K562 (cell line): ENCODE data around the gene FOXP3. TPM values are rescaled to one million over a fixed set of nuclear protein-coding genes. Genes with fewer than 3 reads are reported as not detected.

ENCODE experiments used
- ATAC-seq: fragments of 200-7000 bp; cut with Tn5 transposase; 3 replicates; pipeline ENCODE4 v1.9.1; 2020; ENCODE audit warnings: moderate library complexity
- BruUV-seq: library from RNA; stranded (reverse); fragments of 400-500 nt; replicated peaks from 2 replicates; lab custom pipeline; 2021; lab: Mats Ljungman, UMichigan
- CTCF ChIA-PET: fragments of 300-600 bp; formaldehyde crosslinking; extraction: SDS; loops from one replicate; lab custom pipeline; 2021; ENCODE audit warnings: low intra/inter-chr PET ratio; lab: Yijun Ruan, JAX
- POLR2A ChIA-PET: fragments of 300-600, 350-650 bp; sonication (Branson Sonifier 250); formaldehyde crosslinking; extraction: SDS; loops from one replicate; lab custom pipeline; 2021; ENCODE audit warnings: antibody characterized with exemption, inconsistent platforms; lab: Yijun Ruan, JAX
- DNase-seq, 4 experiments: peaks; one replicate each; pipeline versions ENCODE4 v3.0.0 to v3.0.0-alpha.2; 2011 to 2018; ENCODE audit warnings: low spot score in 3 of 4, mixed read lengths in 3 of 4; ENCODE audit errors: extremely low read depth in 1 of 4
- FAIRE-seq: peaks from 2 replicates; lab custom pipeline; 2011; peaks lifted over from hg19 to GRCh38; lab: Jason Lieb, UNC
- H2AFZ ChIP-seq: 2 replicates; pipeline ENCODE4 v1.6.0; 2011; ENCODE audit warnings: low read depth, low read length, control low read depth, inconsistent platforms
- H3K27ac ChIP-seq: fragments of 200-600 bp; 3 replicates; pipeline ENCODE4 v1.8.0; 2011; ENCODE audit warnings: low read depth, mild to moderate bottlenecking, control low read depth, inconsistent platforms, low read length, moderate library complexity, mixed read lengths; ENCODE audit errors: extremely low read depth
- H3K27me3 ChIP-seq, 2 experiments: fragments of 300-600 bp in 1 of 2; 2 replicates in 1 of 2; 3 replicates in 1 of 2; pipeline versions ENCODE4 v1.6.0 to v1.8.0; 2011; ENCODE audit warnings: inconsistent platforms in 2 of 2, low read length in 2 of 2, mild to moderate bottlenecking in 1 of 2, mixed read lengths in 1 of 2, moderate library complexity in 1 of 2; ENCODE audit not compliant: control insufficient read depth in 2 of 2, insufficient read depth in 2 of 2
- H3K36me3 ChIP-seq: fragments of 300-600 bp; 3 replicates; pipeline ENCODE4 v1.8.0; 2011; ENCODE audit warnings: mild to moderate bottlenecking, low read length, inconsistent platforms; ENCODE audit not compliant: control insufficient read depth, insufficient read depth
- H3K4me1 ChIP-seq, 2 experiments: fragments of 200-600 bp in 1 of 2; replicated peaks in 1 of 2; 2 replicates in 1 of 2; 3 replicates in 1 of 2; pipeline versions ENCODE4 v1.5.1 to v1.8.0; 2011; ENCODE audit warnings: inconsistent platforms in 2 of 2, low read length in 2 of 2, mild to moderate bottlenecking in 1 of 2, mixed read lengths in 1 of 2, moderate library complexity in 1 of 2; ENCODE audit not compliant: control insufficient read depth in 2 of 2, insufficient read depth in 2 of 2
- H3K4me2 ChIP-seq: 2 replicates; pipeline ENCODE4 v1.6.1; 2011; ENCODE audit warnings: low read length, control low read depth, inconsistent platforms, mixed read lengths; ENCODE audit not compliant: insufficient read depth
- H3K4me3 ChIP-seq: fragments of 200-600 bp; sonication (generic), shearing (Covaris generic); 2 replicates; pipeline ENCODE4 v1.5.1; 2016; ENCODE audit warnings: control low read depth, inconsistent platforms
- H3K79me2 ChIP-seq: fragments of 200-600 bp; 3 replicates; pipeline ENCODE4 v1.8.0; 2011; ENCODE audit warnings: low read length, inconsistent platforms; ENCODE audit not compliant: control insufficient read depth, insufficient read depth
- H3K9ac ChIP-seq, 2 experiments: 2 replicates each; pipeline versions ENCODE4 v1.6.0 to v1.6.1; 2011; ENCODE audit warnings: low read depth in 2 of 2, low read length in 2 of 2, control low read depth in 1 of 2, inconsistent platforms in 1 of 2, mild to moderate bottlenecking in 1 of 2, mixed read lengths in 1 of 2; ENCODE audit not compliant: insufficient read depth in 1 of 2
- H3K9me1 ChIP-seq: one replicate; pipeline ENCODE4 v1.6.0; 2011; ENCODE audit warnings: inconsistent platforms, mild to moderate bottlenecking, low read length, moderate library complexity; ENCODE audit not compliant: control insufficient read depth, insufficient read depth
- H3K9me3 ChIP-seq: replicated peaks from 2 replicates; pipeline ENCODE4 v1.5.1; 2011; ENCODE audit warnings: low read depth, low read length, inconsistent platforms; ENCODE audit not compliant: control insufficient read depth, insufficient read depth
- H4K20me1 ChIP-seq: replicated peaks from 2 replicates; pipeline ENCODE4 v1.6.1; 2011; ENCODE audit warnings: low read length, inconsistent platforms, mixed read lengths; ENCODE audit not compliant: control insufficient read depth, insufficient read depth
- BDP1 ChIP-seq: IDR thresholded peaks from 3 replicates; pipeline ENCODE4 v1.6.1; 2011; ENCODE audit not compliant: insufficient read length, insufficient read depth
- HNRNPUL1 ChIP-seq: fragments of 200-400 bp; formaldehyde crosslinking; IDR thresholded peaks from 2 replicates; pipeline ENCODE4 v1.6.1; 2017; ENCODE audit warnings: low read length
- KLF13 ChIP-seq: fragments of 450-650 bp; IDR thresholded peaks from 2 replicates; pipeline ENCODE4 v1.6.1; 2016; ENCODE audit warnings: missing genetic modification characterization, low read depth, mild to moderate bottlenecking, missing compliant biosample characterization, moderate library complexity, borderline replicate concordance
- MTA1 ChIP-seq: fragments of 450-650 bp; IDR thresholded peaks from 2 replicates; pipeline ENCODE4 v1.6.1; 2017; ENCODE audit warnings: borderline replicate concordance
- MTF1 ChIP-seq: fragments of 250-450 bp; sonication (Bioruptor Pico); IDR thresholded peaks from 2 replicates; pipeline ENCODE4 v1.9.0; 2021; ENCODE audit warnings: moderate library complexity, mild to moderate bottlenecking, inconsistent platforms, borderline replicate concordance
- PML ChIP-seq: IDR thresholded peaks from 2 replicates; pipeline ENCODE4 v1.6.1; 2012; ENCODE audit warnings: low read length, inconsistent platforms
- SAP30 ChIP-seq: fragments of 200-600 bp; sonication (generic); IDR thresholded peaks from 2 replicates; pipeline ENCODE4 v1.6.1; 2012; ENCODE audit warnings: borderline replicate concordance, low read depth, mild to moderate bottlenecking, moderate library complexity, low read length, control low read depth, inconsistent platforms; ENCODE audit not compliant: insufficient read depth, poor library complexity, severe bottlenecking
- WHSC1 ChIP-seq: IDR thresholded peaks from one replicate; pipeline ENCODE4 v1.6.1; 2012; ENCODE audit warnings: low read length, control low read depth, inconsistent platforms
- ZFPM2 ChIP-seq: fragments of 250-450 bp; sonication (Bioruptor Pico); IDR thresholded peaks from 2 replicates; pipeline ENCODE4 v1.5.1; 2022; ENCODE audit warnings: mild to moderate bottlenecking
- ZNF133 ChIP-seq: fragments of 250-450 bp; sonication (Bioruptor Pico); IDR thresholded peaks from 2 replicates; pipeline ENCODE4 v1.4.0; 2020; ENCODE audit warnings: mild to moderate bottlenecking
- ZNF57 ChIP-seq: fragments of 450-650 bp; formaldehyde crosslinking; IDR thresholded peaks from 2 replicates; pipeline ENCODE4 v1.4.0; 2020; ENCODE audit warnings: mild to moderate bottlenecking, moderate library complexity
- WGBS: fragments of 100-300 bp; shearing (Covaris generic); methylation state at CpG from one replicate; pipeline ENCODE4 v1.1.6; 2016; ENCODE audit warnings: low coverage, mixed read lengths; ENCODE audit not compliant: insufficient coverage; ENCODE audit errors: missing lambda C conversion rate; 5-methylcytosine and 5-hydroxymethylcytosine counted together
- in situ Hi-C: fragments of 300-500 bp; cut with MboI; formaldehyde crosslinking; loops from 4 replicates; pipeline ENCODE4 v1.15.0; 2018; ENCODE audit warnings: inconsistent platforms, mixed read lengths
- intact Hi-C: fragments of 100-400 bp; cut with micrococcal nuclease; formaldehyde crosslinking; loops from 2 replicates; pipeline ENCODE4 v1.14.2; 2022
- polyA plus RNA-seq, 8 experiments: library from polyadenylated mRNA; depleted of rRNA in 4 of 8; stranded (reverse) in 5 of 8; unstranded in 3 of 8; fragments of >200 nt; fragmentation: Nextera tagmentation in 2 of 8; fragmentation: Illumina TruSeq in 1 of 8; extraction: Ambion mirVana in 2 of 8; extraction: Trizol in 1 of 8; gene quantifications; 2 replicates each; pipeline versions ENCODE4 v1.2.1 to v1.2.3, GENCODE V29; 2011 to 2014; ENCODE audit warnings: inconsistent platforms in 1 of 8, missing spikeins in 1 of 8
- total RNA-seq, 7 experiments: library from RNA; depleted of rRNA in 6 of 7; stranded (reverse); fragments of >200 nt in 6 of 7; fragmentation: Illumina TruSeq in 2 of 7; extraction: Trizol in 2 of 7; gene quantifications; 2 replicates each; pipeline versions ENCODE4 v1.2.1 to v1.2.3, GENCODE V29; 2011 to 2021; ENCODE audit warnings: low replicate concordance in 1 of 7
- TF ChIP-seq, protein P1 (sequence below): fragments of 450-650 bp; formaldehyde crosslinking; IDR thresholded peaks from 2 replicates; pipeline ENCODE4 v1.4.0; 2020; ENCODE audit warnings: mild to moderate bottlenecking
- TF ChIP-seq, protein P2 (sequence below): IDR thresholded peaks from 2 replicates; pipeline ENCODE4 v1.6.1; 2016; ENCODE audit warnings: missing genetic modification characterization, missing compliant biosample characterization
- TF ChIP-seq, protein P3 (sequence below): sonication (generic); formaldehyde crosslinking; IDR thresholded peaks from 2 replicates; pipeline ENCODE4 v1.8.1; 2023; ENCODE audit warnings: mild to moderate bottlenecking, missing genetic modification reagents
- TF ChIP-seq, protein P4 (sequence below): fragments of 250-450 bp; sonication (Bioruptor Pico); IDR thresholded peaks from 2 replicates; pipeline ENCODE4 v1.5.0; 2022; ENCODE audit warnings: mild to moderate bottlenecking
- TF ChIP-seq, protein P5 (sequence below): IDR thresholded peaks from 3 replicates; pipeline ENCODE4 v1.6.1; 2011; ENCODE audit warnings: borderline replicate concordance, mild to moderate bottlenecking; ENCODE audit not compliant: insufficient read length, insufficient read depth

The FOXP3 gene
- total and polyA plus RNA-seq, 9 of the 15 experiments (the other 6 are each of a cell fraction or from before 2014, with no cell fraction given), result 0.04 to 0.24 (median 0.07) TPM; not detected in 4

DNA sequence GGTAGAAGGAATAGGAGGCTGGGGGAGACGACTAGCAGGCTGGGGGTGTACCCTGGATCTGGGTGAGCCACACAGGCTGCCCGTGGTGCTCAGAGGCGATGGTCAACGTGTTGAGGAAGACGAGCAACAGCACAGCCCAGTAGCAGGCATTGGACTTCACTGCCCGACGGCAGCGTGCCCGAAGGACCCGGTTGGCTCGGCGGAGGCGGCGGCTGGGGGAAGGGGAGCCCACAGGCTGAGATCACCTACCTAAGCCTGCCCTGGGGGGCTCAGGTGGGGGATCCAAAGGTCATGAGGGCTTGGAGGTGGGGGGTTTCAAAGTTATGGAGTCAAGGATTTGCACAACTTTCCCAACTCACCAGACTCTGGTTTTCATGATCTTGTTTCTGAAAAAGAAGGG is 38.7 kb downstream of the FOXP3 start:
- Histone ChIP-seq H3K9me3 (no peaks in the 10 kb centered on the region), H3K36me3 (no peaks in the 10 kb centered on the region), H3K9ac (no peak overlapping the region), H3K9me1 (no peaks in the 10 kb centered on the region), H3K27ac (no peak overlapping the region), H3K27me3 (peaks cover 0 to 17% of the 10 kb centered on the region in 2 experiments; a peak in 2 of 5 replicates), H4K20me1 (no peaks in the 10 kb centered on the region), H3K4me2 (no peak overlapping the region), H3K4me1 (peaks cover 0 to 31% of the 10 kb centered on the region in 2 experiments; a peak in 3 of 5 replicates), H3K4me3 (no peak overlapping the region), H2AFZ (no peak overlapping the region), H3K79me2 (no peaks in the 10 kb centered on the region)
- no peak for FAIRE-seq
- ChIA-PET POLR2A (no interaction called here), CTCF (no interaction called here)
- no peak for DNase-seq
- in situ Hi-C loops (no loop called here), intact Hi-C loops (no loop called here)
- WGBS, result 9% methylated on average over 5 of the region's 14 CpGs
- no peak for ATAC-seq
- TF ChIP-seq MTF1 (no peak), PML (no peak), KLF13 (no peak), ZFPM2 (no peak), MTA1 (no peak), ZNF133 (CRISPR knock-in tag) (no peak), ZNF57 (CRISPR knock-in tag) (no peak), WHSC1 (no peak), BDP1 (no peak), HNRNPUL1 (no peak), SAP30 (no peak)
- TF ChIP-seq, protein P1, sequence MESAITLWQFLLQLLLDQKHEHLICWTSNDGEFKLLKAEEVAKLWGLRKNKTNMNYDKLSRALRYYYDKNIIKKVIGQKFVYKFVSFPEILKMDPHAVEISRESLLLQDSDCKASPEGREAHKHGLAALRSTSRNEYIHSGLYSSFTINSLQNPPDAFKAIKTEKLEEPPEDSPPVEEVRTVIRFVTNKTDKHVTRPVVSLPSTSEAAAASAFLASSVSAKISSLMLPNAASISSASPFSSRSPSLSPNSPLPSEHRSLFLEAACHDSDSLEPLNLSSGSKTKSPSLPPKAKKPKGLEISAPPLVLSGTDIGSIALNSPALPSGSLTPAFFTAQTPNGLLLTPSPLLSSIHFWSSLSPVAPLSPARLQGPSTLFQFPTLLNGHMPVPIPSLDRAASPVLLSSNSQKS, result no peak
- TF ChIP-seq, protein P2, sequence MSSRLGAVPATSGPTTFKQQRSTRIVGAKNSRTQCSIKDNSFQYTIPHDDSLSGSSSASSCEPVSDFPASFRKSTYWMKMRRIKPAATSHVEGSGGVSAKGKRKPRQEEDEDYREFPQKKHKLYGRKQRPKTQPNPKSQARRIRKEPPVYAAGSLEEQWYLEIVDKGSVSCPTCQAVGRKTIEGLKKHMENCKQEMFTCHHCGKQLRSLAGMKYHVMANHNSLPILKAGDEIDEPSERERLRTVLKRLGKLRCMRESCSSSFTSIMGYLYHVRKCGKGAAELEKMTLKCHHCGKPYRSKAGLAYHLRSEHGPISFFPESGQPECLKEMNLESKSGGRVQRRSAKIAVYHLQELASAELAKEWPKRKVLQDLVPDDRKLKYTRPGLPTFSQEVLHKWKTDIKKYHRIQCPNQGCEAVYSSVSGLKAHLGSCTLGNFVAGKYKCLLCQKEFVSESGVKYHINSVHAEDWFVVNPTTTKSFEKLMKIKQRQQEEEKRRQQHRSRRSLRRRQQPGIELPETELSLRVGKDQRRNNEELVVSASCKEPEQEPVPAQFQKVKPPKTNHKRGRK (tag), result no peak
- TF ChIP-seq, protein P3, sequence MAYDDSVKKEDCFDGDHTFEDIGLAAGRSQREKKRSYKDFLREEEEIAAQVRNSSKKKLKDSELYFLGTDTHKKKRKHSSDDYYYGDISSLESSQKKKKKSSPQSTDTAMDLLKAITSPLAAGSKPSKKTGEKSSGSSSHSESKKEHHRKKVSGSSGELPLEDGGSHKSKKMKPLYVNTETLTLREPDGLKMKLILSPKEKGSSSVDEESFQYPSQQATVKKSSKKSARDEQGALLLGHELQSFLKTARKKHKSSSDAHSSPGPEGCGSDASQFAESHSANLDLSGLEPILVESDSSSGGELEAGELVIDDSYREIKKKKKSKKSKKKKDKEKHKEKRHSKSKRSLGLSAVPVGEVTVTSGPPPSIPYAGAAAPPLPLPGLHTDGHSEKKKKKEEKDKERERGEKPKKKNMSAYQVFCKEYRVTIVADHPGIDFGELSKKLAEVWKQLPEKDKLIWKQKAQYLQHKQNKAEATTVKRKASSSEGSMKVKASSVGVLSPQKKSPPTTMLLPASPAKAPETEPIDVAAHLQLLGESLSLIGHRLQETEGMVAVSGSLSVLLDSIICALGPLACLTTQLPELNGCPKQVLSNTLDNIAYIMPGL (CRISPR knock-in tag), result no peak
- TF ChIP-seq, protein P4, sequence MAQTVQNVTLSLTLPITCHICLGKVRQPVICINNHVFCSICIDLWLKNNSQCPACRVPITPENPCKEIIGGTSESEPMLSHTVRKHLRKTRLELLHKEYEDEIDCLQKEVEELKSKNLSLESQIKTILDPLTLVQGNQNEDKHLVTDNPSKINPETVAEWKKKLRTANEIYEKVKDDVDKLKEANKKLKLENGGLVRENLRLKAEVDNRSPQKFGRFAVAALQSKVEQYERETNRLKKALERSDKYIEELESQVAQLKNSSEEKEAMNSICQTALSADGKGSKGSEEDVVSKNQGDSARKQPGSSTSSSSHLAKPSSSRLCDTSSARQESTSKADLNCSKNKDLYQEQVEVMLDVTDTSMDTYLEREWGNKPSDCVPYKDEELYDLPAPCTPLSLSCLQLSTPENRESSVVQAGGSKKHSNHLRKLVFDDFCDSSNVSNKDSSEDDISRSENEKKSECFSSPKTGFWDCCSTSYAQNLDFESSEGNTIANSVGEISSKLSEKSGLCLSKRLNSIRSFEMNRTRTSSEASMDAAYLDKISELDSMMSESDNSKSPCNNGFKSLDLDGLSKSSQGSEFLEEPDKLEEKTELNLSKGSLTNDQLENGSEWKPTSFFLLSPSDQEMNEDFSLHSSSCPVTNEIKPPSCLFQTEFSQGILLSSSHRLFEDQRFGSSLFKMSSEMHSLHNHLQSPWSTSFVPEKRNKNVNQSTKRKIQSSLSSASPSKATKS (CRISPR knock-in tag), result no peak
- TF ChIP-seq, protein P5, sequence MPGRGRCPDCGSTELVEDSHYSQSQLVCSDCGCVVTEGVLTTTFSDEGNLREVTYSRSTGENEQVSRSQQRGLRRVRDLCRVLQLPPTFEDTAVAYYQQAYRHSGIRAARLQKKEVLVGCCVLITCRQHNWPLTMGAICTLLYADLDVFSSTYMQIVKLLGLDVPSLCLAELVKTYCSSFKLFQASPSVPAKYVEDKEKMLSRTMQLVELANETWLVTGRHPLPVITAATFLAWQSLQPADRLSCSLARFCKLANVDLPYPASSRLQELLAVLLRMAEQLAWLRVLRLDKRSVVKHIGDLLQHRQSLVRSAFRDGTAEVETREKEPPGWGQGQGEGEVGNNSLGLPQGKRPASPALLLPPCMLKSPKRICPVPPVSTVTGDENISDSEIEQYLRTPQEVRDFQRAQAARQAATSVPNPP, result no peak
- no TSS peak for BruUV-seq
